ENCODE results near the gene CLCN6.
"Not testable (repeated sequence)": the region's sequence is repeated elsewhere in the genome, so short reads cannot be mapped to it uniquely, and the experiment has no call there.

Gene CLCN6

GRCh38 chr1:11795238-11795890 lies 10.6 kb upstream of the CLCN6 start:
- DNase-seq, result no peak

- DNase-seq, result no peak
Measured at GRCh38 chr1:11796036-11796828, 9.8 kb upstream of the CLCN6 start.

- DNase-seq, result no peak
Measured at GRCh38 chr1:11797525-11798216, 8.3 kb upstream of the CLCN6 start.

- no peak for DNase-seq
Measured at GRCh38 chr1:11799099-11799498, 6.9 kb upstream of the CLCN6 start.

GRCh38 chr1:11799896-11800295 lies 6.1 kb upstream of the CLCN6 start:
- DNase-seq, result no peak

- no peak for DNase-seq
Measured at GRCh38 chr1:11800391-11800755, 5.6 kb upstream of the CLCN6 start.

- DNase-seq, result no peak
Measured at GRCh38 chr1:11800756-11801433, 5.1 kb upstream of the CLCN6 start.

- DNase-seq, result no peak
Measured at GRCh38 chr1:11802616-11802972, 3.4 kb upstream of the CLCN6 start.

- peak; percentile 49 for DNase-seq
Measured at GRCh38 chr1:11802973-11803885, 2.8 kb upstream of the CLCN6 start.

- DNase-seq, result not testable (repeated sequence)
Measured at GRCh38 chr1:11803924-11804665, 1.9 kb upstream of the CLCN6 start.

GRCh38 chr1:11804666-11805421 lies 1.1 kb upstream of the CLCN6 start:
- DNase-seq, result no peak

- peak; percentile 78 for DNase-seq
Measured at GRCh38 chr1:11806307-11806936, 431 bp downstream of the CLCN6 start.

GRCh38 chr1:11807133-11807532 lies 1.1 kb downstream of the CLCN6 start:
- DNase-seq, result no peak

GRCh38 chr1:11813021-11813420 lies 7.0 kb downstream of the CLCN6 start:
- DNase-seq, result no peak

GRCh38 chr1:11817192-11817591 lies 11.2 kb downstream of the CLCN6 start:
- no peak for DNase-seq

GRCh38 chr1:11822091-11822490 lies 16.1 kb downstream of the CLCN6 start:
- no peak for DNase-seq

- no peak for DNase-seq
Measured at GRCh38 chr1:11823366-11824137, 17.6 kb downstream of the CLCN6 start.

GRCh38 chr1:11825131-11825530 lies 19.1 kb downstream of the CLCN6 start:
- DNase-seq, result no peak

GRCh38 chr1:11826946-11827345 lies 21.0 kb downstream of the CLCN6 start:
- DNase-seq, result no peak
